Nucleus accumbens (tissue), 56 donors: ENCODE results near the gene PDE4A.
"Not testable (repeated sequence)": the region's sequence is repeated elsewhere in the genome, so short reads cannot be mapped to it uniquely, and the experiment has no call there.

Source experiments
- DNase-seq, 56 donors: peaks; one replicate each; lab custom pipeline; 2025; lab: John Stamatoyannopoulos, UW

PDE4A gene

DNA sequence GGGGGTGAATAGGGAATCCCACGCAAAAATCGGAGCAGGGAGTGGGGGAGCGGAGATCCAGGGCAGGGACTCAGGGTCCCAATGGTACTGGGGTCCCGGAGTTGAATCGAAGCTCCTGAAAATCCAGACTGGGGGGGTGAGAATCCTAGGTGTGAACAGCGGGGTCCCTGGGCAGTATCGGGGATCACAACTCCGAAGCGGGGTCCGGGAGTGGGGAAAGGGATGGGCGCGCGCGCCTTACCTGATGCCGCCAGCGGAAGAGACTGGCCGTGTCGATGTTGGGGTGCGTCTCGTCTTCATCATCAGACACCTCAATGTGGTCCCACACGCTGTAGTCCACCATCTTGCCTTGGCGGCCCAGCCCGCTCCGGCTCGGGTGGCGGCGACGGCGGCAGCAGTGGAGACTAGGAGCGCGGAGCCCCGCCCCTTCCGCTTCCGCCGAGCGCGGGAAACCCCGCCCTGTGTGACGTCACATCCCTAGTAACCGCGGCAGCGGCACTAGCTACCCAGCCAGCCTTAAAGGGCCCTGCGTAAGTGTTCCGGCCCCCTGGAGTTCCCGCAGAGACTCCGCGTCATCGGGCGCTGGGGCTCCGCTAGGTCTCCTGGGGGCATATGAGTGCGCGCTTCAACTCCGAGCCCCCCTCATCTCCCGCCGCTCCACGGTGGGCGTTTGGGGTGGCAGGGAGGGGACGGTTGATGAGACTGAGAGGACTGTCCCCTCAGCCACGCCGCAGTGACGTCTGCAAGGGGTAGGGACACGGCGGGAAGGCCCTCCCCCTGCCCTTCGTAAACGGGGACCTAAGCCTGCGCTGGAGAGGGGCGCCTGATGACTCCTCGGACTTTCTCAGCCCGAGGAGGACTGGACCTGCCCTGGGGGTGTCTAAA, 17.0 kb upstream of the PDE4A start, which contains the start of gene CDC37:
Gene CDC37 (minus strand): TSS at position 406 of the 885 bp plus-strand sequence. CDS start 63 bp downstream, at position 343.
- peak in 55 of 56 donors; percentile 68 to 98 (median 92) for DNase-seq

DNA sequence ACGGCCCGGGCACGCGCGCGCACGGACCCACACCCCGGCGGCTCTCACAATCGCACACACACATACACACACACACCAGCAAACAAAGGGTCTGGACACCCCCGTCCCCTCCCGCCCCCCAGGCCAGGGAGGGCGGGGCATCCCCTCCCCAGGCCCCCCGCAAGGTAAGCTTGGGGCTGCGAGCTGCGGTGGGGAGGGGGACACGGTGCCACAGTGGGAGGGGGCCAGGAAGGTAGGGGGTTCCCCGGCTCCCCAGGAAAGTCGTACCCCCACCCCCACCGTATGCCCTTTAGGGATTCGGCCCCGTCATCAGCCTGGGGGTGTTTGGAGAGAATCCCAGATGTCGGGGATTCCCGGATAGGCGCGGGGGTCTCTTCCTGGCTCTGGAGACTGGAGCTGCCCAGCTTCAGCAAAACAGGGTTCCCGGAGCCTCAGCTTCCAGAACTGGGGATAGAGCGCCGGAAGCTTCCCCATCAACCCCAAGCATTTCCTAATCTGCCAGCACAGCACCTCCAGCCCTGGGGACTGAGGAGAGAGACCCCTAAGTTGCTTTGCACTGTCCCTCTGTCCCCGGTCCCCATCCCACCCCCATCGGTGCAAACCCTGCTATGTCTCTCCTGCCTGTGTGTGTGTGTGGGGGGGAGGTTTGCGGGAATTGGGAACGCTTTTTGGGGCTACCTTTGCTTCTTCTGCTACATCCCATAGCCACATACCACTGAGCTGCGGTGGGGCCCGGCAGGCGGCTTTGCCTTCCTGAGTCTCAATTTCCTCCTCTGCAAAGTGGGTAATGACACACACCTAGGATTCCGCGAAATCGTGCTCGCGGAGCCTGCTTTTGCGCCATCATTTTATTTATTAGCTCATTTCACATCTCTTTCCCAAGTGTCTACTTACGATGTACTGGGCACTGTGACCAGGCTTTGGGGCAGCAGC, 15.2 kb upstream of the PDE4A start:
- DNase-seq, result peak in 3 of 56 donors; percentile 4 to 20 (median 7)

DNA sequence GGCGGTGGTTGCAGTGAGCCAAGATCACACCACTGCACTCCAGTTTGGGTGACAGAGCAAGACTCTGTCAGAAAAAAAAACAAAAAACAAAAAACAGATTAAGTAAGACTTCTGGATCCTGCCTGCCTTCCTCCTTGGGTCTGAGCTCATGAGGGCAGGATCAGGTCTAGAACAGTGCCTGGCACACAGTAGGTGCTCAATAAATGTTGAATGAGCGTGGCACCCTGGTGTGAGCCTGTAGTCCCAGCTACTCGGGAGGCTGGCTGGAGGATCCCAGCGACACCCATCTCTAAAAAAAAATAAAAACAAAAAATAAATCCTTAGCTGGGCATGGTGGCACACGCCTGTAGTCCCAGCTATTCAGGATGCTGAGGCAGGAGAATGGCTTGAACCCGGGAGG, 14.1 kb upstream of the PDE4A start:
- no peak for DNase-seq

DNA sequence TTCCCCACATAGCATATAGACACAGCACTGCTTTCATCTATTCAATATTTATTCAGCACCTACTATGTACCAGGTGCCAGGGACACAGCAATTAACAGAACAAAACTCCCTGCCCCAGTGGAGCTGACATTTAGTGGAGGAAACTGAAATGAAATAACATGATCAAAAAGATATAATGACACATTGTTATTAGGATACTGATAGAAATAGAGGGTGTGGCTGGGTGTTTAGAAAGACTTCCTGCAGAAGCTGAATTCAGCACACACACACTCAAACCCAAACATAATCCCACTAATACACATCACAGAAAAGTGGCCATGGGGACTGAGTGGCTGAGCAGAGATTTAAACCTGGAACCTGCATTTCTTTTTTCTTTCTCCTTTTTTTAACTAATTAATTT, 13.2 kb upstream of the PDE4A start:
- no peak for DNase-seq

DNA sequence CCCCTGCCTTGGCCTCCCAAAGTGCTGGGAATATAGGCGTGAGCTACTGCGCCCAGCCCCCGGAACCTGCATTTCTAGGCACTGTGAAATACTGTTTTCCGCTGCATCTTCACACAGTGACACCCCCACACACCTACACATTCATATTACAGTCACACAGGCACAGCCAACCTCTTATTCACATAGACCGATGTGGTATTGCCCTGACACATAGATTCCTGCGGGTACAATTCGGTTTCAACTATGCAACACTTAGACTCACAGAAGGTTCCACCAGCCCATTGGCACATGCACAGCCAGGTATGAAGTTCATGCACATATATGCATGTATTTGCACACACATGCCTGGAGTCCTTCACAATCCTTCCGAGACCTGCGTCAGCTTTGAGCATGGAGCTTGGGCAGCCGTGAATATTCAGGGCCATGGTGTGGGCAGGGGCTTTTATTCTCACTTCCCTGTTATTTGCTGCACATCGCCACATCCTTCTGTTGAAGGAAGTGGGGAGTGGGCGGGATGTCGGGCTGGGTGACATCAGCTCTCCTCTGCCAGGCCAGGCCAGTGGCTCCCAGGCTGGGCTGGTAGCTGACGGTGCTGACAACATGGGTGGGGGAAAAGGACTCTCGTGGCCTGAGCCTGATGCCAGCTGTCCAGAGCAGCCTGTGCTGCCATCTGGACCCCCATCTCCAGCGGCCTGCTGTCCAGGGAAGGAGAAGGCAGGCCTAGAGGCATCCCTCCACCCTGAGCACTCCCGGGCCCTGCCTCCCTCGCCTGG, 11.6 kb upstream of the PDE4A start:
- DNase-seq, result peak in 30 of 56 donors; percentile 11 to 56 (median 29)

DNA sequence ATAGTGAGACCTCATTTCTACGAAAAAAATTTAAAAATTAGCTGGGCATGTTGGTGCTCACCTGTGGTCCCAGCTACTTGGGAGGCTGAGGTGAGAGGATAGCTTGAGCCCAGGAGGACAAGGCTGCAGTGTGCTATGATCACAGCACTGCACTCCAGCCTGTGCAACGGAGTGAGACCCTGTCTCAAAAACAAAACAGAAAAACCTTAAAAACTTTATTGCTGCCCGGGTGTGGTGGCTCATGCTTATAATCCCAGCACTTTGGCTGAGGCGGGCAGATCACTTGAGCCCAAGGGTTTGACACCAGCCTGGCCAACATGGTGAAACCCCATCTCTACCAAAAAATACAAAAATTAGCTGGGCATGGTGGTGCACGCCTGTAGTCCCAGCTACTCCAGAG, 9.1 kb upstream of the PDE4A start:
- DNase-seq, result not testable (repeated sequence)

DNA sequence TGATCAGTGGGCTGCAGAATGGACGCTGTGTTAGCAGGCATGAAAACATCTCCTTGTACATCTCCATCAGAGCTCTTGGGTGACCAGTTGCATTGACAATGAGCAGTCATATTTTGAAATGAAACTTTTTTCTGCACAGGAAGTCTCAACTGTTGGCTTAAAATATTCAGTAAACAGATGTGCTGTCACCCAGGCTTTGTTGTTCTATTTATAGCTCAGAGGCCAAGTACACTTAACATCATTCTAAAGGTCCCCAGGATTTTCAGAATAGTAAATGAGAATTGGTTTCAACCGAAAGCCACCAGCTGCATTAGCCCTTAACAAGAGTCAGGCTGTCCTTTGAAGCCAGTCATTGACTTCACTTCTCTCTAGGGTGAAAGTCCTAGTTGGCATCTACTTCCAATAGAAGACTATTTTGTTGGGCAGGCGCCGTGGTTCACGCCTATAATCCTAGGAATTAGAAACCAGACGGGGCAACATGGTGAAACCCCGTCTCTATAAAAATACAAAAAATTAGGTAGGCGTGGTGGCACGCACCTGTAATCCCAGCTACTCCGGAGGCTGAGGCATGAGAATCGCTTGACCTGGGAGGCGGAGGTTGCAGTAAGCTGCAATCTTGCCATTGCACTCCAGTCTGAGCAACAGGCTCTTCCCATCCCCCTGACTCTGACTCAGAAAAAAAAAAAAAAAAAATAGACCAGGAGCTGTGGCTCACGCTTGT, 7.9 kb upstream of the PDE4A start:
- DNase-seq, result no peak

DNA sequence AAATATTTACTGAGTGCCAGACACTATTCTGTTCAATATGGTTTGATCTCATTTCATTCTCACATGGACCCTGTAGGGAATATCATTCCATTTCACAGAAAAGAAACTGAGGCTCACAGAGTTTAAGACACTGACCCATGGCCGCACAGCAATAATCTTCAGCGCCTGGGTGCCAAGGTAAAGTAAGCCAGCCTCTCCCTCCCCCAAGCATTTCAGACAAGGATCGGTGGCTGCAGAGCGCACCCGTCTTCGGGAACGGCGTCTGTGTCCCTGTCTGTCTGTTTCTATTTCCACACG, 4.3 kb upstream of the PDE4A start:
- DNase-seq, result no peak

DNA sequence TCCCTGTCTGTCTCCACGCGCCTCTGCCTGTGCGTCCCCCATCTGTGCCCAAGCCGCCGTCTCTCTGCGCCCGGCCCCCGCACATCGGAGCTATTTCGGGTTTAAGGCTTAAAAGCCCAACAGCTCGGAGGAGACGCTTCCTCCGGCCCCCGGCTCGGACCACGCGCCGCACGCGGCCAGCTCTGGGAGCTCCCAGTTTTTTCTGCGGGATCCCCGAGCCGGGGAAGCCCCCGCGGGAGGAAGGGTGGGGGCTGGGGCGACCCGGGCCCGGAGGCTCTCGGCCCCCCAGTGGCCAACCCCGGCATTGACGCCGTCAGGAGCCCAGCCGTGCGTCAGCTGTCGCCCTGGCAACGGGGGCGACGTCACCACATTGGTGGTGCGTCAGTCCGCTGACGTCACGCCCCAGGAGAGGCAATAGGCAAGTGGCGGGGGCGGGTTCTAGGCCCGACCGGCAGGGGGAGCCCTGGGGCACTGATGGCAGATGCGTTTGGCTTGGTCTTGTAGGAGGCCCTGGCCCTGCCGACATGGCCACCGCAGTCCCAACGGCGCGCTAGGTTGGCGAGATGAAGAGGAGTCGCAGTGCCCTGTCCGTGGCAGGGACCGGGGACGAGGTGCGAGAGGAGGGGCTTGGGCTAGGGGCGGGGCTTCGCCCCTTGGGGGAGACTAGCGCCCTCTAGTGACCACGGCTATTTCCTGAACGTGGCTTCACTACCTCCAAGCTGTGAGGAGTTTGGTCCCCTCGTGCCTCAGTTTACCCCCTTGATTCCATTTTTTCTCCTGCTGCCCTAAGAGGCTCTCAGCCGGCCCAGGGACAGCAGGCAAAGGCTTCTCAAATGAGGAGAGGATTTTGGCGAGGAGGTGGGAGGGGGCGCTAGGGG, 3.7 kb upstream of the PDE4A start:
- peak in 51 of 56 donors; percentile 12 to 91 (median 64) for DNase-seq

DNA sequence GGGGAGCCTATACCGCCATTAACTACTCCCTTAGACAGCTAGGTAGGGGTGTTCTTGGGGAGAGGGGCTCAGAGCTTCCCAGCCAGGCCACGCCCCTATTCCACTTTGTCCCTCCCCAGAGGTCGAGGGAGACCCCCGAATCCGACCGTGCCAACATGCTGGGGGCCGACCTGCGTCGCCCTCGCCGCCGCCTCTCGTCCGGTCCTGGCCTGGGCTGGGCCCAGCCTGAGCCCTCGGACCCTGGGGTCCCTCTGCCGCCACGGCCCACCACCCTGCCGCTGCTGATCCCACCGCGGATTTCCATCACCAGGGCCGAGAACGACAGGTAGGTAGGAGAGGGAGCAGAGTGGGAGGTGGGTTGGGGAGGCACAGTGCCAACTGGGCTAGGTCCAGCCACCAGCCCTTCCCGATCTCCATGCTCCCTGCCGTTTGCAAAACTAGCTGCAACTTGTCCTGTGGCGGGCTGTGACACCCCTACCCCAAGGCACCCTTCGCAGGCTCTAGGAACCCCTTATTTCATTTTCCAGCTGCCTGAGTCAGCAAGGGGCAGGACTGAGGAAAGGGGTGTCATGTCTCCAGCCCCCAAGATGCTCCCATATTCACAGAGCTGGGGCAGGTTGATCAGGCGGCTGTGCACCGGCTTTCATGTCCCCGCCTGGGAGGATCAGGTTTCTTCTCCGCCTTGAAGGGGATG, 2.6 kb upstream of the PDE4A start:
- DNase-seq, result peak in 2 of 56 donors; percentile 16 to 17

DNA sequence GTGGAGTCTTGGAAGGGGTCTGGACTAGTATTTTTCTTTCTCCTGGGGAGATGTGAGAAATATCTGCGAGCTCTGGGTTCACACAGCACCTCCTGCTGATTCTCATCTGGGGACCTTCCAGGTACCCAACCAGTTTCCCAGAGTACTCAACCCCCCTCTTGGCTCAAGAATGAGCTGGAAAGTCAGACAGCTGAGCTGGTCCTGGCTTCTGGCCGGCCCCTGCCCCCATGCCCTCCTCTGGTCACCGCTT, 2.2 kb upstream of the PDE4A start:
- peak in 2 of 56 donors; percentile 6 to 23 for DNase-seq

DNA sequence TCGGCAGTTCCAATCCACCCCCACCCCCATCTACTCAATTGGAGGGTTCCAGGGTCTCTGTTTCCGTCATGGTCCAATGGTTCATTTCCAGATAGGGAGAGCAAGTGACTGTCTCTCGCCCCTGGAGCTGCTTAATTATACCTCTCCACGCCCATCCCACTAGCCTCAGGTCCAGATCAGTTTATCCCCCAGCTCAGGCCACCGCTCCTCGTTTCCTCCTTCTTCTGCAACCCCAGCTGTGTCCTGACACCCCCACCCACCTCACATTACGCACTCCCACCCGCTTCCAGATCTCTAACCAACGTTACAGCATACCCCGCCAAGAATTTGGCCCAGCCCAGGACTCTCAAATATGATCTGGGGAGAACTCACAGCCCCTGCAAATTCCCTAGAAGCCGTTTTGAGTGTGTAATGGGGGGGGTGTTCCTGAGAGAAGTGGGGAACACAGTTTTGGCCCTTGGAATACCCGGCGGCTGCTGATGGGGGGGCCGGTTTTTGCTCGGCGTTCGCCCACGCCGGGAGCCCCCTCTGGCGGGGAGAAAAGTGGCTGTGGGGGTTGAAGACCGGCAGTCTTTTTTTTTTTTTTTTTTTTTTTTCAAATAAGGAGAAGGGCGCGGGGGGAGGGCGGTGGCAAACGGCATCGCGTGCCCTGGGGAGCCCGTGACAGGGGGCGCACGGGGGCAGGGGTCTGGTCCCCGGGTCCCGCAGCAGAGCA, 1.7 kb upstream of the PDE4A start:
- DNase-seq, result peak in 6 of 56 donors; percentile 16 to 55 (median 39)

DNA sequence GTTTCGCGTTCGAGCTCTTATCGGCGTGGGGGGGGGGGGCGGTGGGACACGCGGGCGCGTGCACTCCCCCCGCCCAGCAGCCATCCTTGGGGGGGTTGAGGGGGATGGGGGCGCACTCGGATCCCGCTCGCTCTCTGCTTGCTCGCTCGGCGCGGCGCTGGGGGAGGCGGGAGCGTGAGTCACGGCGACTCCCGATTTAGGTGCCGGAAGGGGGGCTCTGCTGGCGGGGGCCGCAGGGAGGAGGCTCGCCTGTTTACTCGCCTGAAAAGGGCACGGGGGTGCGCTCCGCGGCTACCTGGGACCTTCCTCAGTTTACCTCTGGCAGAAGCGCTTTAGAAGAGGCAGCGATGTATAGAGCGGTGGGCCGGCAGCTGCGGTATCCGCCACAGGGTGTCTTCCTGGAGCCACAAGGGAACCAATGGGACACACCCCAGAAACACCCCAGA, 1.1 kb upstream of the PDE4A start:
- peak in 30 of 56 donors; percentile 22 to 82 (median 56) for DNase-seq

DNA sequence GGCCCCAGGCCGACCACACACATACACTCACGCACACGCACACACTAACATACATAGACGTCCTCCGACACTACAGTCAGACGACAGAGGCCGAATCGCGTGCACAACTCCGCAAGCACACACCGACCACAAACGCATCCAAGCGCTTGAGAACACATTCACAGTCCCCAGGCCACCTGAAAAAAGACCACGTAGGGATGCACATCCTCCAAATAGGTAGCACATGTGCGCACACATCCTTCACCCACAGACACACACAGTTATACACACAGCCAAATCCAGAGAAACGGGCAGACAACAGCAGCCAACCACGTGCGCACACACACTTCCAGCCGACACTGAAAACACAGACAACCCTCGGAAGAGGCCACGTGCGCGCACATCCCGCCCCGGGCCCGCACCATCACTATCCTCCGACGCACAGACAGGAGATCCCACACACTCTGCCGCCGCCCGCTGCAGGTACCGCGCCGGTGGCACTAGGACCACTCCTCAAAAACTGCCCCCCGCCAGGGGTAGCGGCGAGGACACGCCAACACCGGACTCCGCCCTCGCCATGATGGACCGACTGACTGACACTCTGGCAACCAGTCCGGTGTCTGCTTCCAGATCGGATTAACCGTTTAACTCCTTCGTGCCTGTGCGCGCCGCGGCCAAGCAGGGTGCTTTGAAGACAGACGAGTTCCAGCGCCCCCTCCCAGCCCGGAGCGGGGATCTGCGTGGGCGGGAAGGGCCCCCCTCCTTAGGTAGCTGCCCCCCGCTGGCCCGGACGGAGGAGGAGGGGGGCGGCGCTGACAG, 493 bp upstream of the PDE4A start:
- DNase-seq, result peak in 37 of 56 donors; percentile 17 to 84 (median 60)

DNA sequence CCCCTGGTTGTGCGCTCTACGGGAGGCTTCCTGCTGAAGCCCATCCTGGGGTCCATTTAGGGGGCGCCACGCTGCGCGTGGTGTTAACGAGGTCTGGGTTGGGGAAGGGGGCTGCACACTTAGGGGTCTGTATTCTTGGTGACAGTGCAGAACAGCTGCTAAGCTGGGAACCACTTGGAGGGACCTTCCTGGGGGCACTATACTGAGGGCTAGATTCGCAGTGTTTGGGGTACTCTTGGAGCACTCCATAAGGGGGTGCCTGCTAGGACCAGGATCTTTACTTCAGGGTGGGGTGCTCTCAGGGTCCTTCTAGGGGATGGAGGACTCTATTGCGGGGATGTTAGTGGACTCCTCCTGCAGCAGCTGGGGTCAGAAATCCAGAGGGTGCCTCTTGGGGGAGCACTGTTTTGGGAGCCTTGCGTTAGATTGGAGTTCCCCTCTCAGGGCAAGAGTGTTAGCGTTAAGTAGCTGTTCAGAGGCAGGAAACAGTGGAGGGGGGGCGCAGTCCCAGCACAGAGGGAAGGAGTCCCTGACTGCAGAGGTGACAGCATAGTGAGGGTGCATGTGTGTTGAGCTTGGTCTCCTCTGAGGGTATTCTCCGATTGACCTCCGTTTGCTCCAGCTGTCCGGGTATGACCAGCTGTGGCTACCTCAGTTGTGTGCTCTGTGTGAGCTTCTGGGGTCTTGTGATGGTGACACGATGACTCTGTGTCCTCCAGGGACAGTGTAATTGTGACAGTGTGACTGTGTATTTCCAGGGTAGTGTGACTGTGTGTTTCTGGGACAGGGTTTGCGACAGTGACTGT, 1.1 kb downstream of the PDE4A start:
- DNase-seq, result peak in 1 of 56 donors; percentile 5

DNA sequence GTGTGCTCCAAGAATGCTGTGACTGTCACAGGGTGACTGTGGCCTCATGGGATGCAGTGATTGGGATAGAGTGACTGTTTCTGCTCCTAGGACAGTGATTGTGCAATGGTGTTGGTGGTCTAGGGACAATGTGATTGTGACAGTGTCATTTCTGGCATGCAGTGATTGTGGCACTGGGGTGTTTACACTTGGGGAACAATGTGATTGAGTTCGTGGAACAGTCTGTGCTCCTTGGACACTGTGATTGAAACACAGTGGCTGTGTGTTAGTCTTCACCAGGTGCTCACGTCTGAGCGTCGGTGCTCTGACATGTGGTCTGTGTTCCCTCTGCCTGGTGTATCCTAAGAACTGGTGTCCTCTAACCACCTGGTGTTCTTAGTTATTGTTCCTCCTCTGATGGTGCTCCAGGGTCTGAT, 1.7 kb downstream of the PDE4A start:
- DNase-seq, result no peak
